Body of pancreas (tissue), 4 donors: ENCODE data around the gene RND1.

ENCODE experiments used
- POLR2A ChIP-seq, 3 donors: fragments of 450-650 bp; IDR thresholded peaks; one replicate each; pipeline ENCODE4 v1.6.1; 2016; ENCODE audit warnings: antibody characterized with exemption in 3 of 3, mild to moderate bottlenecking in 2 of 3
- TF ChIP-seq, protein P1 (sequence below), 7 experiments: fragments of 450-650 bp in 4 of 7; fragments of 200-600 bp in 3 of 7; sonication (generic) in 3 of 7; IDR thresholded peaks; one replicate each; pipeline ENCODE4 v1.5.1; 2016 to 2019; ENCODE audit warnings: antibody characterized with exemption in 7 of 7

GRCh38 chr12:48858043-48858442, 7.6 kb downstream of the RND1 start:
- no peak for TF ChIP-seq POLR2A (IDR thresholded peaks at IDR 0.05)
- TF ChIP-seq, protein P1, sequence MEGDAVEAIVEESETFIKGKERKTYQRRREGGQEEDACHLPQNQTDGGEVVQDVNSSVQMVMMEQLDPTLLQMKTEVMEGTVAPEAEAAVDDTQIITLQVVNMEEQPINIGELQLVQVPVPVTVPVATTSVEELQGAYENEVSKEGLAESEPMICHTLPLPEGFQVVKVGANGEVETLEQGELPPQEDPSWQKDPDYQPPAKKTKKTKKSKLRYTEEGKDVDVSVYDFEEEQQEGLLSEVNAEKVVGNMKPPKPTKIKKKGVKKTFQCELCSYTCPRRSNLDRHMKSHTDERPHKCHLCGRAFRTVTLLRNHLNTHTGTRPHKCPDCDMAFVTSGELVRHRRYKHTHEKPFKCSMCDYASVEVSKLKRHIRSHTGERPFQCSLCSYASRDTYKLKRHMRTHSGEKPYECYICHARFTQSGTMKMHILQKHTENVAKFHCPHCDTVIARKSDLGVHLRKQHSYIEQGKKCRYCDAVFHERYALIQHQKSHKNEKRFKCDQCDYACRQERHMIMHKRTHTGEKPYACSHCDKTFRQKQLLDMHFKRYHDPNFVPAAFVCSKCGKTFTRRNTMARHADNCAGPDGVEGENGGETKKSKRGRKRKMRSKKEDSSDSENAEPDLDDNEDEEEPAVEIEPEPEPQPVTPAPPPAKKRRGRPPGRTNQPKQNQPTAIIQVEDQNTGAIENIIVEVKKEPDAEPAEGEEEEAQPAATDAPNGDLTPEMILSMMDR (IDR thresholded peaks at IDR 0.05) = no peak
